Smooth muscle cell (in vitro differentiated cells): ENCODE results near the gene MYO5B. TPM values are rescaled to one million over a fixed set of nuclear protein-coding genes. Genes with fewer than 3 reads are reported as not detected.

Experiments
- DNase-seq: peaks from one replicate; lab custom pipeline; 2025; ENCODE audit not compliant: unreplicated experiment; lab: John Stamatoyannopoulos, UW
- H2AFZ ChIP-seq: fragments of 200-600 bp; sonication (generic); 2 replicates; pipeline ENCODE4 v1.6.0; 2016; ENCODE audit warnings: antibody characterized with exemption, low read depth, mild to moderate bottlenecking
- H3F3A ChIP-seq: fragments of 200-600 bp; sonication (generic); 2 replicates; pipeline ENCODE4 v1.6.0; 2017; ENCODE audit warnings: antibody characterized with exemption, low read depth
- H3K27ac ChIP-seq: fragments of 200-600 bp; sonication (generic); 2 replicates; pipeline ENCODE4 v1.5.1; 2016; ENCODE audit warnings: low read depth, mild to moderate bottlenecking
- H3K27me3 ChIP-seq: fragments of 200-600 bp; sonication (generic); 2 replicates; pipeline ENCODE4 v1.6.1; 2016; ENCODE audit warnings: low read depth, mild to moderate bottlenecking
- H3K36me3 ChIP-seq: fragments of 200-600 bp; sonication (generic); 2 replicates; pipeline ENCODE4 v1.5.1; 2016; ENCODE audit warnings: low read depth
- H3K4me1 ChIP-seq: fragments of 200-600 bp; sonication (generic); 2 replicates; pipeline ENCODE4 v1.5.1; 2016; ENCODE audit warnings: low read depth
- H3K4me2 ChIP-seq: fragments of 200-600 bp; sonication (generic); 2 replicates; pipeline ENCODE4 v1.6.0; 2016; ENCODE audit warnings: mild to moderate bottlenecking
- H3K4me3 ChIP-seq: fragments of 200-600 bp; sonication (generic); 2 replicates; pipeline ENCODE4 v1.5.1; 2016; ENCODE audit warnings: mild to moderate bottlenecking
- H3K79me2 ChIP-seq: fragments of 200-600 bp; sonication (generic); 2 replicates; pipeline ENCODE4 v1.6.0; 2016; ENCODE audit warnings: low read depth, mild to moderate bottlenecking
- H3K9ac ChIP-seq: fragments of 200-600 bp; sonication (generic); 2 replicates; pipeline ENCODE4 v1.6.0; 2016; ENCODE audit warnings: low read depth
- H3K9me3 ChIP-seq: fragments of 200-600 bp; sonication (generic); replicated peaks from 2 replicates; pipeline ENCODE4 v1.5.1; 2016; ENCODE audit warnings: low read depth
- H4K20me1 ChIP-seq: fragments of 200-600 bp; sonication (generic); 2 replicates; pipeline ENCODE4 v1.6.0; 2016; ENCODE audit warnings: low read depth
- CTCF ChIP-seq: fragments of 200-600 bp; sonication (generic); IDR thresholded peaks from 2 replicates; pipeline ENCODE4 v1.5.1; 2017; ENCODE audit warnings: borderline replicate concordance, mild to moderate bottlenecking, antibody characterized with exemption; ENCODE audit not compliant: insufficient read depth, poor library complexity, severe bottlenecking
- whole genome bisulfite sequencing: methylation state at CpG from one replicate; pipeline ENCODE4 v1.1.7; 2016; ENCODE audit warnings: low lambda C conversion rate; 5-methylcytosine and 5-hydroxymethylcytosine counted together
- polyA plus RNA-seq: library from polyadenylated mRNA; unstranded; fragments of >200 nt; fragmentation: Nextera tagmentation; extraction: Ambion mirVana; gene quantifications from 2 replicates; pipeline ENCODE4 v1.2.1, GENCODE V29; 2016
- total RNA-seq: library from RNA; depleted of rRNA; stranded (reverse); fragments of >200 nt; gene quantifications from 2 replicates; pipeline ENCODE4 v1.2.3, GENCODE V29; 2014

Gene MYO5B
- total and polyA plus RNA-seq, 2 experiments from 2014 or later: 1.7 to 25.3 TPM

GRCh38 chr18:50053111-50053510, 141.8 kb downstream of the MYO5B start:
- H3K27me3 ChIP-seq: peaks cover 3% of the 10 kb centered on the region
- no peaks in the 10 kb centered on the region for H4K20me1 ChIP-seq
- no peaks in the 10 kb centered on the region for H3K9me3 ChIP-seq
- no peak overlapping the region for H2AFZ ChIP-seq
- DNase-seq: no peak
- no peak overlapping the region for H3K4me3 ChIP-seq
- H3K9ac ChIP-seq: no peak overlapping the region
- H3K4me2 ChIP-seq: no peak overlapping the region
- WGBS: 81% methylated on average over 5 of the region's 5 CpGs
- no peaks in the 10 kb centered on the region for H3F3A ChIP-seq
- H3K4me1 ChIP-seq: no peaks in the 10 kb centered on the region
- H3K36me3 ChIP-seq: no peaks in the 10 kb centered on the region
- H3K27ac ChIP-seq: no peak overlapping the region
- H3K79me2 ChIP-seq: no peaks in the 10 kb centered on the region
- no peak for TF ChIP-seq CTCF

GRCh38 chr18:50051288-50051687, 143.7 kb downstream of the MYO5B start:
- no peaks in the 10 kb centered on the region for H3F3A ChIP-seq
- no peak overlapping the region for H3K4me3 ChIP-seq
- no peaks in the 10 kb centered on the region for H3K79me2 ChIP-seq
- H3K9ac ChIP-seq: no peak overlapping the region
- H3K36me3 ChIP-seq: no peaks in the 10 kb centered on the region
- H3K9me3 ChIP-seq: no peaks in the 10 kb centered on the region
- no peak for DNase-seq
- no peaks in the 10 kb centered on the region for H3K27me3 ChIP-seq
- peak; percentile 27 for TF ChIP-seq CTCF
- no peaks in the 10 kb centered on the region for H3K4me1 ChIP-seq
- H4K20me1 ChIP-seq: no peaks in the 10 kb centered on the region
- no peak overlapping the region for H3K27ac ChIP-seq
- no peak overlapping the region for H3K4me2 ChIP-seq
- H2AFZ ChIP-seq: no peak overlapping the region

GRCh38 chr18:50045126-50045525, 149.8 kb downstream of the MYO5B start:
- no peaks in the 10 kb centered on the region for H3F3A ChIP-seq
- WGBS: 83% methylated on average over 4 of the region's 4 CpGs
- H3K4me3 ChIP-seq: no peak overlapping the region
- no peaks in the 10 kb centered on the region for H4K20me1 ChIP-seq
- H3K4me2 ChIP-seq: no peak overlapping the region
- H3K27ac ChIP-seq: no peak overlapping the region
- H2AFZ ChIP-seq: no peak overlapping the region
- no peaks in the 10 kb centered on the region for H3K36me3 ChIP-seq
- H3K4me1 ChIP-seq: no peaks in the 10 kb centered on the region
- H3K79me2 ChIP-seq: no peaks in the 10 kb centered on the region
- no peak overlapping the region for H3K9ac ChIP-seq
- H3K27me3 ChIP-seq: no peaks in the 10 kb centered on the region
- DNase-seq: no peak
- H3K9me3 ChIP-seq: no peaks in the 10 kb centered on the region
- no peak for TF ChIP-seq CTCF

- H3K27ac ChIP-seq: no peak overlapping the region
- peak; percentile 8 for TF ChIP-seq CTCF
- H3K4me3 ChIP-seq: no peak overlapping the region
- H3K4me1 ChIP-seq: no peaks in the 10 kb centered on the region
- no peaks in the 10 kb centered on the region for H3K79me2 ChIP-seq
- no peaks in the 10 kb centered on the region for H3K27me3 ChIP-seq
- H3K9me3 ChIP-seq: no peaks in the 10 kb centered on the region
- H3K36me3 ChIP-seq: no peaks in the 10 kb centered on the region
- no peaks in the 10 kb centered on the region for H3F3A ChIP-seq
- H2AFZ ChIP-seq: no peak overlapping the region
- WGBS: 66% methylated on average over 3 of the region's 3 CpGs
- DNase-seq: no peak
- no peak overlapping the region for H3K9ac ChIP-seq
- H3K4me2 ChIP-seq: no peak overlapping the region
- no peaks in the 10 kb centered on the region for H4K20me1 ChIP-seq
Observed at GRCh38 chr18:50044402-50044801, 150.5 kb downstream of the MYO5B start.
